ENCODE measurements around the gene PHF20. TPM values are rescaled to one million over a fixed set of nuclear protein-coding genes. Genes with fewer than 3 reads are reported as not detected.

PHF20 gene
- total RNA-seq, 3 donors from 2014 or later: 48.5 to 60.0 (median 59.7) TPM

GRCh38 chr20:35912881-35913280 lies 141.1 kb downstream of the PHF20 start:
- no peaks in the 10 kb centered on the region for H3K27me3 ChIP-seq
- H3K9me3 ChIP-seq: no peaks in the 10 kb centered on the region
- no peak overlapping the region for H3K4me3 ChIP-seq
- H3K4me1 ChIP-seq: no peaks in the 10 kb centered on the region
- TF ChIP-seq CTCF (IDR thresholded peaks at IDR 0.05) (no peak), POLR2A (IDR thresholded peaks at IDR 0.05) (no peak), POLR2AphosphoS5 (IDR thresholded peaks at IDR 0.05) (no peak)
- DNase-seq (ENCODE audit: low spot score in 2 of 2): no peak
- intact Hi-C loops (cut with DNase I; ENCODE audit: low total_unique reads): no loop called here
- H3K27ac ChIP-seq: no peak overlapping the region
- H3K36me3 ChIP-seq: peaks cover 4% of the 10 kb centered on the region

DNA sequence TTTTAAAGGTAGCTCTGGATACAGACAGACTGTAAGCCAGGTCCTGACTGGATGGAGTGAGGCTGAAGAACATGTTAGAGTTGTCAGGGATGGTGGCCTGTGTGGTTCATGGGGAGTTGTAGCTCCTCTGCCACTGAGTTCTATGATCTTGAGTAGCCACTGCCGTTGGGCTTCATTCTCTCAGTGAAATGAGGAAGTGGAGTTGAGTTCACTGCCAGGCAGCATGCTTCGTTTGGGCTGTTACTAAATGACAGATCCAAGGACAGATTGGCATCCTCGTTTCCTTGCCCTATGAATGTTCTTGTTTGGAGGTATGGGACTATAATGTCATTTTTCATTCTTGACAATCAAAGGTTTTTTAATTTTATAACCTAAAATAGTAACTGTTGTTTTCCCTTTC lies 145.3 kb downstream of the PHF20 start:
- Histone ChIP-seq H3K27me3 (no peaks in the 10 kb centered on the region), H3K4me1 (no peaks in the 10 kb centered on the region), H3K27ac (no peak overlapping the region), H3K4me3 (no peak overlapping the region), H3K9me3 (no peaks in the 10 kb centered on the region), H3K36me3 (peaks cover 8% of the 10 kb centered on the region)
- DNase-seq (ENCODE audit: low spot score in 2 of 2): no peak
- no peak for TF ChIP-seq POLR2A (IDR thresholded peaks at IDR 0.05)
- intact Hi-C loops (cut with DNase I; ENCODE audit: low total_unique reads): no loop called here

DNA sequence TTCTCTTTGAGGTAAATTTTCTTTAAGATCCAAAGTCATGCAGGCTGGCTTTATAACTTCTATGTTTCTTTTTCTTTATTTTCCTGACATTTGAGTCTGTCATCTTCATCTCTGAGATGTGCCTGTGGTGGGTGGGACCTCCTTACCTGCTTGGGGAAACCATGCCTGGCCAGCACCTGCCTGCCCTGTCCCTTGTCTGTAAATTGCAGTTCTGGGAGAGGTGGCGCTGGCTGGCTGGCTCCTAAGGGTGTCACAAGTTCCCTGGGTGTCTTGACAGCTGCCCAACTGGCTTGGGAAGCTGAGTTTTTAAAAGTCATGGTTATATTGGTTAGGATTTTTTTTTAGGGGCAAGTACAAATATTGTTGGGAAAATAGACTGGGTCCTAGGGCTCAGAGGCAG lies 146.2 kb downstream of the PHF20 start:
- no peak for TF ChIP-seq POLR2AphosphoS5 (IDR thresholded peaks at IDR 0.05)
- no peak for TF ChIP-seq CTCF (IDR thresholded peaks at IDR 0.05)
- no peak for DNase-seq (ENCODE audit: low spot score in 2 of 2)
- H3K36me3 ChIP-seq: peaks cover 8% of the 10 kb centered on the region

GRCh38 chr20:35920523-35920922 lies 148.7 kb downstream of the PHF20 start:
- no peaks in the 10 kb centered on the region for H3K9me3 ChIP-seq
- no peaks in the 10 kb centered on the region for H3K27me3 ChIP-seq
- H3K4me3 ChIP-seq: no peak overlapping the region
- H3K27ac ChIP-seq: no peak overlapping the region
- no peaks in the 10 kb centered on the region for H3K4me1 ChIP-seq
- H3K36me3 ChIP-seq: peaks cover 8% of the 10 kb centered on the region
- TF ChIP-seq POLR2AphosphoS5 (IDR thresholded peaks at IDR 0.05): no peak
- TF ChIP-seq CTCF (IDR thresholded peaks at IDR 0.05): no peak
- no peak for TF ChIP-seq POLR2A (IDR thresholded peaks at IDR 0.05)
- intact Hi-C loops (cut with DNase I; ENCODE audit: low total_unique reads): no loop called here
- DNase-seq (ENCODE audit: low spot score in 2 of 2): no peak

More for the DNA sequence above, 146.2 kb downstream of the PHF20 start:
- intact Hi-C loops (cut with DNase I; ENCODE audit: low total_unique reads): no loop called here
- Histone ChIP-seq H3K9me3 (no peaks in the 10 kb centered on the region), H3K4me3 (no peak overlapping the region), H3K4me1 (no peaks in the 10 kb centered on the region), H3K27me3 (no peaks in the 10 kb centered on the region), H3K27ac (no peak overlapping the region)

DNA sequence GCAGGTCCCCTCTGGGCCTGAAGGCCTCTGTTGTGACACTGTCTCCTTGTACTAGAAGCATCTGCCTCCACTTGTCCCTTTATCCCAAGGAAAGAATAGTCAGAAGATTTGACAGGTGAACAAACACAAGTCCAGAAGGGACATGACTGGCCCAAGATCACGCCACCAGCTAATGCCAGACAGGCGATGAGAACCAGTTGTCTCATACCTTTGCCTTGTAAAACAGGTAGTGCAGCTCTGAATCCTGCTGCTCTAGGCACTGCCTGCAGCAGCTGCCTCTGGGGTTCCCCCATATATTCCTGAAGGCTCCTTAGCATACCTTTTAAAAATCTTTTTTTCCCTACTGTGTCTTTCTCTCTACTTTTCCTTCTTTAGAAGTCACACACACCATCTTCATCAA lies 157.5 kb downstream of the PHF20 start:
- Histone ChIP-seq H3K36me3 (peaks cover 3% of the 10 kb centered on the region), H3K27me3 (no peaks in the 10 kb centered on the region), H3K27ac (no peak overlapping the region), H3K4me3 (no peak overlapping the region), H3K9me3 (no peaks in the 10 kb centered on the region), H3K4me1 (no peaks in the 10 kb centered on the region)
- TF ChIP-seq POLR2AphosphoS5 (IDR thresholded peaks at IDR 0.05) (no peak), POLR2A (IDR thresholded peaks at IDR 0.05) (no peak), CTCF (IDR thresholded peaks at IDR 0.05) (no peak)
- intact Hi-C loops (cut with DNase I; ENCODE audit: low total_unique reads): no loop called here
- DNase-seq (ENCODE audit: low spot score in 2 of 2): no peak

DNA sequence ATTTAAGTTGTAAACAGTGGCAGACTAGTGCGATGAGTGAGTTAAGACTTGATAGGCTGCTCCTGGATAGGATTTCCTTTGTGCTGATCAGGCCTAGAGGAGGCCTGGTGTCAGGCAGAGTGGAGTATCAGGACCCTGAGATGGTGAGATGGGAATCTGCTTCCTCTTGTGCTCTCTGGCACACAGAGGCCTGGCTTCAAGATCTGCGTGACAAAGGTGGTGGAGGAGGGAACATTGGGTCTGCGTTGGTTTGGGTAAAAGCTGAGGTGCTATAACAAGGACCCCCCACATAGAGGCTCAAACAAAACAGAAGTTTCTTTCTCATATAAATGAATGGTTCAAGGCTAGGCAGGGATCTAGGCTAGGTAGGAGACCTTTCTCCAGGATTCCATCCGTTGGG lies 162.2 kb downstream of the PHF20 start:
- intact Hi-C loops (cut with DNase I; ENCODE audit: low total_unique reads): no loop called here
- Histone ChIP-seq H3K4me1 (no peaks in the 10 kb centered on the region), H3K36me3 (peaks cover 3% of the 10 kb centered on the region), H3K9me3 (no peaks in the 10 kb centered on the region), H3K4me3 (no peak overlapping the region), H3K27ac (no peak overlapping the region), H3K27me3 (no peaks in the 10 kb centered on the region)
- DNase-seq (ENCODE audit: low spot score in 2 of 2): no peak
- TF ChIP-seq POLR2AphosphoS5 (IDR thresholded peaks at IDR 0.05): no peak
- TF ChIP-seq CTCF (IDR thresholded peaks at IDR 0.05): no peak
- TF ChIP-seq POLR2A (IDR thresholded peaks at IDR 0.05): no peak

Data from breast epithelium (tissue), 4 donors.